HEK293T (cell line): ENCODE results near the gene CLDN2.

Experiments used
- CTCF ChIA-PET: fragments of 350-600 bp; formaldehyde crosslinking; extraction: SDS; loops from one replicate; lab custom pipeline; 2021; ENCODE audit warnings: antibody characterized with exemption, inconsistent platforms; lab: Yijun Ruan, JAX
- POLR2A ChIA-PET: fragments of 350-600 bp; formaldehyde crosslinking; extraction: SDS; loops from one replicate; lab custom pipeline; 2020; ENCODE audit warnings: antibody characterized with exemption, inconsistent platforms; lab: Yijun Ruan, JAX
- DNase-seq: peaks from one replicate; pipeline ENCODE4 v3.0.0; 2012; ENCODE audit warnings: mixed read lengths; ENCODE audit errors: extremely low spot score
- ARNT ChIP-seq: fragments of 450-650 bp; IDR thresholded peaks from 2 replicates; pipeline ENCODE4 v1.6.1; 2017; ENCODE audit warnings: mild to moderate bottlenecking
- BHLHE40 ChIP-seq: fragments of 450-650 bp; IDR thresholded peaks from 2 replicates; pipeline ENCODE4 v1.6.1; 2016; ENCODE audit warnings: mild to moderate bottlenecking, moderate library complexity, borderline replicate concordance
- CTBP1 ChIP-seq: fragments of 450-650 bp; IDR thresholded peaks from 2 replicates; pipeline ENCODE4 v1.6.1; 2016; ENCODE audit warnings: borderline replicate concordance
- ELF4 ChIP-seq: fragments of 450-650 bp; IDR thresholded peaks from 2 replicates; pipeline ENCODE4 v1.6.1; 2017; ENCODE audit warnings: antibody characterized with exemption
- FOXA1 ChIP-seq: fragments of 450-650 bp; IDR thresholded peaks from 2 replicates; pipeline ENCODE4 v1.6.1; 2016; ENCODE audit warnings: mild to moderate bottlenecking
- FOXK2 ChIP-seq: fragments of 450-650 bp; IDR thresholded peaks from 2 replicates; pipeline ENCODE4 v1.6.1; 2016; ENCODE audit warnings: mild to moderate bottlenecking
- FOXM1 ChIP-seq: fragments of 450-650 bp; IDR thresholded peaks from 2 replicates; pipeline ENCODE4 v1.6.1; 2017; ENCODE audit warnings: mild to moderate bottlenecking, borderline replicate concordance
- HDGF ChIP-seq: fragments of 450-650 bp; IDR thresholded peaks from 2 replicates; pipeline ENCODE4 v1.6.1; 2017; ENCODE audit warnings: antibody characterized with exemption, borderline replicate concordance
- L3MBTL2 ChIP-seq: fragments of 450-650 bp; conservative IDR thresholded peaks from 2 replicates; pipeline ENCODE4 v1.6.1; 2016; ENCODE audit warnings: mild to moderate bottlenecking
- LEF1 ChIP-seq: fragments of 450-650 bp; IDR thresholded peaks from 2 replicates; pipeline ENCODE4 v1.6.1; 2017; ENCODE audit warnings: mild to moderate bottlenecking, borderline replicate concordance
- NFRKB ChIP-seq: fragments of 450-650 bp; IDR thresholded peaks from 2 replicates; pipeline ENCODE4 v1.6.1; 2016; ENCODE audit warnings: mild to moderate bottlenecking, moderate library complexity
- SP1 ChIP-seq: fragments of 450-650 bp; IDR thresholded peaks from 2 replicates; pipeline ENCODE4 v1.6.1; 2017
- SUZ12 ChIP-seq: fragments of 450-650 bp; IDR thresholded peaks from 2 replicates; pipeline ENCODE4 v1.6.1; 2016; ENCODE audit warnings: mild to moderate bottlenecking
- TARDBP ChIP-seq: fragments of 450-650 bp; IDR thresholded peaks from 2 replicates; pipeline ENCODE4 v1.6.1; 2016
- ZNF384 ChIP-seq: fragments of 450-650 bp; IDR thresholded peaks from 2 replicates; pipeline ENCODE4 v1.6.1; 2016
- TF ChIP-seq, protein P1 (sequence below): fragments of 450-650 bp; IDR thresholded peaks from 2 replicates; pipeline ENCODE4 v1.6.1; 2016

CLDN2 gene

DNA sequence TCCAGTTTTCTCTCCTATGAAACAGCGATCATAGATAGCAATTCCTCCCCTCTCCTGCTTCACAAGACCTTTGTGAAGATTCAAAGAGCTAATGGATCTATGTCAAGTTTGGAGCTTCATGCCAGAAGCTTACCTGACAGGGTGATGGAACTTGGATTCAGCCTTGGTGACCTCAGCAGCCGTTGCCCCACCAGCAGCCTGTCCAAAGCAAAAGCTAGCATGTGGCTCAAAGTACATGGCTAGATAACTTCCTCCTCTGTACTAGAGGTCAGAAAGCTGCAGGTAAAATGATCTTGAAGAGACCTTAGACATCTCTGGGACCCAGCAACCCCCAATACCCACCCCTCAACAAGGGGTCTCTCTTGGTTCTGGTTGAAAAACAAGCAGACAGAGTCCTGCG is 18.9 kb upstream of the CLDN2 start:
- CTCF ChIA-PET, result interaction anchor here (0.8 kb wide), 1 partner anchor 51 kb away, joined by 3 read pairs; no protein-coding TSS in a partner anchor
- TF ChIP-seq ZNF384, result no peak
- no peak for TF ChIP-seq L3MBTL2
- DNase-seq, result no peak
- POLR2A ChIA-PET, result no interaction called here

DNA sequence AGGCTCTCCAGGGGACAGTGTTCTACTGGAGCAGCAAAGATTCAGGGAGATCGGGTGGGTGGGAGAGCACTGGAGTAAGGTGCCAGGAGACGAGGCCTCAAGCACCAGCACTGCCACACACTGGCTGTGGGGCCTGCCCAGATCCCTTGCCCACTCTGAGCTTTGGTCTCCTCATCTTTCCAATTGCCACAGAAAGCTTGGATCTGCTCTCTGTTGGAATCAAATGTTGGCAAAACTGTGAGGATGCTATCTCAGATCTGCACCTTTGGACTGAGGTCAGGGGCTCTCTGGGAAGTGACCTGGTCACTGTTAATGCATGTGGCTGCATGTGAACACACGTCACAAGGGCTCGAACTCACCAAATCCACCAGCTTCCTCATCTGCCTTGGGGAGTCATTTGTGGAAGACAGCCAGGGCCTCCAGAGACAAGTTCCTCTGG is 18.4 kb upstream of the CLDN2 start:
- DNase-seq, result no peak
- TF ChIP-seq LEF1 (no peak), NFRKB (no peak), L3MBTL2 (no peak), SUZ12 (no peak), ELF4 (no peak), FOXM1 (no peak), ZNF384 (no peak), BHLHE40 (no peak), FOXA1 (no peak), FOXK2 (no peak), TARDBP (no peak), HDGF (no peak), SP1 (no peak), ARNT (no peak), CTBP1 (no peak)
- TF ChIP-seq, protein P1, sequence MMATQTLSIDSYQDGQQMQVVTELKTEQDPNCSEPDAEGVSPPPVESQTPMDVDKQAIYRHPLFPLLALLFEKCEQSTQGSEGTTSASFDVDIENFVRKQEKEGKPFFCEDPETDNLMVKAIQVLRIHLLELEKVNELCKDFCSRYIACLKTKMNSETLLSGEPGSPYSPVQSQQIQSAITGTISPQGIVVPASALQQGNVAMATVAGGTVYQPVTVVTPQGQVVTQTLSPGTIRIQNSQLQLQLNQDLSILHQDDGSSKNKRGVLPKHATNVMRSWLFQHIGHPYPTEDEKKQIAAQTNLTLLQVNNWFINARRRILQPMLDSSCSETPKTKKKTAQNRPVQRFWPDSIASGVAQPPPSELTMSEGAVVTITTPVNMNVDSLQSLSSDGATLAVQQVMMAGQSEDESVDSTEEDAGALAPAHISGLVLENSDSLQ, result no peak
- ChIA-PET CTCF (interaction anchor here (0.8 kb wide), 1 partner anchor 51 kb away, joined by 3 read pairs; no protein-coding TSS in a partner anchor), POLR2A (no interaction called here)

DNA sequence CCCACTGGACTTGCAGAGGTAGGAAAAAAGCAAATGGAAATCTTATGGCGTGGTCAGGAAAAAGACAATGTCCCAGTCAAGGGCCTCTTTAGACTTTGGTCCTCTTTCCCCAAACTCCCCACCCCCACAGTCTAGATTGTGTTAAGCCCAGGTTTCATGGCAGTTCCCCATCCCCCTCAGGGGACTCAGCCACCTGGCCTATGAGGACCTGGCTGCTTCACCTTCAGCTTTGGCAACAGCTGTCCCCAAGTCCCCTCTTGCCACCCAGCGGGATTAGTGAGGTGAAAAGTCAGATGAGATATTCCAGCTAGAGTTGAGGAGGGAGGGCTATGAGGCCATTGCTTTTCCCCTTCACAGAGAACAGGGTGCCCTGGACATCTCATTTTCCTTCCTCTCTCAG is 17.5 kb upstream of the CLDN2 start:
- DNase-seq, result no peak
- ChIA-PET POLR2A (no interaction called here), CTCF (interaction anchor here (4.1 kb wide), 1 partner anchor 8 kb away, joined by 22 read pairs; no protein-coding TSS in a partner anchor)
- TF ChIP-seq SUZ12 (no peak), FOXK2 (no peak), CTBP1 (no peak), LEF1 (no peak), ZNF384 (no peak), BHLHE40 (no peak), SP1 (no peak), ARNT (no peak), L3MBTL2 (no peak), NFRKB (no peak), TARDBP (no peak)

DNA sequence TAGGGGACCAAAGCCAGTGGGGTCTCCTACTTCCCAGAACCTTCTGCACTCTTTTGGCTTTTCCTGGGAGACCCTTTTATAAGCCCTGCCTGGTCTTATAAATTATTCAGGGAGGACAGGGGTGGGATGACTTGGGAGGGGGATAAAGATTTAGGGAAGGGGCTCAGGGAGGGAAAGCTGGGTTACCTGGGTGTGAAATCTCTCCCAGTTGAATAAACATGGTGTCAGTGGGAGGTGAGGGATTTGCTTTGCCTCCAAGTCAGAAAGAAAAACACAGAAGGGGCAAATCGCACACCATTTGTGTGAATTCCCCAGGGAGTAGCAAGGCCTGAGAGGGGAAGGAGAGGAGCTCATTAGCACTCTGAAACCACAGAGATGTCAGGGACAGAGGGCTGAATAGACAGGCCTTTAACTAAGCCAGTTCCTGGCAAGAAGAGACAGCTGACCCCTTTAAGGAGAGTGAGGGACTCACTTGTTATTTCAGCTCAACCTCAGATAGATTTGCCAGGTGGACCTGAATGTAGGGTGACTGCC is 16.8 kb upstream of the CLDN2 start, which contains the start of gene RIPPLY1:
RIPPLY1 (minus strand) TSS at position 51 of the 534 bp plus-strand sequence. CDS start 54 bp downstream, outside the sequence.
- CTCF ChIA-PET, result interaction anchor here (4.1 kb wide), 1 partner anchor 9 kb away, joined by 22 read pairs; no protein-coding TSS in a partner anchor
- POLR2A ChIA-PET, result no interaction called here
- TF ChIP-seq, protein P1, result no peak
- TF ChIP-seq FOXK2 (no peak), LEF1 (no peak)
- DNase-seq, result no peak

DNA sequence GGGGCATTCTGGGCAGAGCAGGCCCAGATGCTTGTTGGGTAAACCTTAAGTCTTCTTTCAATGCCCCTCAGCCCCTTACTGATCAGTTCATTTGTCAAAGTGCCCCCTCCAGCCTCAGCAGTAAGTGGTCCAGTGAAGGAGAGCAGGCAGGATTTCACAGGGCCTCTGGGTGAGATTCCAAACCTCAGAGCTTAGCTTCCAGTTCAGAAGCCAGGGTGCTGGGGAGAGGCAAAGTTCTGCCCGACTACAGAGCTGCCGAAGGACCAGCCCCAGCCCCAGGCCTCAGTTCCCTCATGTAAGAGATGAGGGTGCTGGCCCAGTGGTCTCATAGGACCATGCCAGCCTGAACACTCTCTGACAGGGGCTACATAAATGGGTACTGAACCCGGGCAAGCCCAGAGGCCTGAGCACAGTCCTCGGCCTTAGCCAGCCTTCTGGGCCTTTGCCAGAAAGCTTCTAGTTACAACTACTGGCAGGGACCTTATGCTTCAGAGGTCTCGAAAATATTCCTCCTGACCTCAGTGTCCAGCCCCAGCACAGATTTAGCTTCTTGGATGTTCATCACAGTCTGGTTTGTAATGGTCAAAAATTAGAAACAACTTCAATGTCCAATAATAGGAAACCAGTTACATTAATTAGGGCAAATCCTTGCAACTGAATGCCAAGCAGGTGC is 16.2 kb upstream of the CLDN2 start:
- TF ChIP-seq TARDBP (no peak), SP1 (no peak), BHLHE40 (no peak)
- CTCF ChIA-PET, result interaction anchor here (0.7 to 4.1 kb wide), 3 partner anchors 10 to 1094 kb away, joined by 4 to 22 read pairs (median 7); no protein-coding TSS in a partner anchor
- no peak for DNase-seq
- POLR2A ChIA-PET, result no interaction called here

DNA sequence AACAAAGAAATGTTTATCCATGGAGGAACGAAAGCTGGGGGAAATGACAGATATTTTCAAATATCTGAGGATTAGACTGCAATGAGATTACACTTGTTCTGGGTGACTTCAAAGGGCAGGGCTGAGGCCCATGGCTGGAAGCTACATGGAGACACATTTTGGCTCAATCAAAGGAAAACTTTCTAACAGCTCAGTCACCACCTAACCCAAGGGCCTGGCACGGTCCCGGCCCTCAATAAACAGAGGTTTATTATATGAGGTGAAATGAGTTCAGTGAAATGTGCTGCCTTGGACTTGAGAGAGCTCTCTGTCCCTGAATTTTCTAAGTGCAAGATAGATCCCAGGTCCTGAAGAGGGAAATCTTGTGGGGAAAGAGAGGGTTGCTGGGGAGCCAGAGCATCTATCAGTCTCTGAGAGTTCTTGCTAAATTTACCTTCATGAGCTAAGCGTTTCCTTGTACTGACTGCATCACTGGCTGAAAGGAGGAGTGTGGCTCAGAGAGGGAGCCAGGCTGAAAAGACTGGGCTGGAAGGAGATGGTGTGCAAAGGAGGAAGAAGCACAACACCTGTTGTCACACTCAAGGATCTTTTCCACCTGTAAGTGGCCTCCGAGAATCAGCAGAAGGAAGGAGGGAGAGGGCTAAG is 15.0 kb upstream of the CLDN2 start:
- ChIA-PET CTCF (interaction anchor here (0.5 to 4.1 kb wide), 4 partner anchors 11 to 1093 kb away, joined by 3 to 22 read pairs (median 6); no protein-coding TSS in a partner anchor), POLR2A (interaction anchor here (1.4 kb wide), 1 partner anchor 11 kb away, joined by 3 read pairs; no protein-coding TSS in a partner anchor)
- TF ChIP-seq TARDBP (no peak), SP1 (no peak), L3MBTL2 (no peak), NFRKB (no peak), BHLHE40 (no peak), ELF4 (no peak), FOXM1 (no peak), CTBP1 (no peak), HDGF (no peak)
- DNase-seq, result no peak

DNA sequence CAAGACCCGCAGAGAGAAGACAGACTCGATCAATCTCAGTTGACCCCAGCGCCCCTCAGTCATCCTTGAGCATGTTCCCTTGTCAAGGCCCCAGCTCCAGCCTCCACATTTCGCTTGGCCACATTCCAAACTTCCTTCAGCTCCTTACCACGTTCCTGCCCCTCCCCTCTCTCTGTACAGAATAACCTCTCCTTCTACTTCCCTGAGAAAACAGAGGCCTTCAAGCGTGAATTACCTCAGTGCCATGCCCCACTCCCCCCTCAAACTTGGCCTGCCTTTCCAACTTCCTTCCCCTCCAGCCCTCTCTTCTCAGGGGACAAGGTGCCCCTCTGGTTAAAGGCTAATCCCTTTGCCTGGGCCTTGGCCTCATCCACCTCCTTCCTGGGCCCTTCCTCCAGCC is 13.8 kb upstream of the CLDN2 start:
- DNase-seq, result no peak
- ChIA-PET CTCF (interaction anchor here (4.1 kb wide), 1 partner anchor 12 kb away, joined by 22 read pairs; no protein-coding TSS in a partner anchor), POLR2A (no interaction called here)
- TF ChIP-seq SP1 (no peak), ZNF384 (no peak), TARDBP (no peak), L3MBTL2 (no peak), FOXA1 (no peak), ELF4 (no peak), CTBP1 (no peak), FOXM1 (no peak), ARNT (no peak), LEF1 (no peak)
- TF ChIP-seq, protein P1, result no peak
